ENCODE data around the gene GPS1. TPM values are rescaled to one million over a fixed set of nuclear protein-coding genes. Genes with fewer than 3 reads are reported as not detected.

Gene GPS1
- total RNA-seq, 2 experiments from 2014 or later: 82.7 to 88.6 TPM

DNA sequence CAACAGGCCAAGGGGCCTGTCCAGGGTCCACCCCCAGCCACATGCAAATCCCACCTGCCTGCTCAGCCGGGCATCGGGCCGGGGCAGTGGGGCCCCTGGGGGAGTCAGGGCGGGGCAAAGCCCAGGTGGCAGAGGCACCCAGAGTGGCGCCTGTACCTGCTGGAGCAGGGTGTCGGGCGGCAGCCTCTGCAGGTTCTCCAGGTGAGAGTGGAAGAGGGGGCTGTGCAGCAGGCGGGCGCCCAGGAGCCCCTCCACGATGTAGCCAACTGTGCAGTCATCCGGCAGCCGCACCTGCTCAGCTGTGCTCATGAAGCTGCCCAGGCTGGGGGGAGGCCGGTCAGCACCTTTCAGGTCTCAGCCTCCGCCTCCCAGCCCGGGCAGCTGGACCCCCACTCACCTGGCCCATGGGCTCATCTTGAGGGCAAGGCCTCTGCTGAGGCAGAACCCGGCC, 2.2 kb upstream of the GPS1 start:
- ChIA-PET CTCF (interaction anchor here (0.9 to 2.0 kb wide), 4 partner anchors 12 to 46 kb away, joined by 3 to 11 read pairs (median 4); partner anchors contain the start of gene DCXR), POLR2A (interaction anchor here (0.8 to 9.3 kb wide), 7 partner anchors 10 to 180 kb away, joined by 3 to 98 read pairs (median 5); partner anchors contain the start of genes DCXR, DUS1L and SLC16A3)
- Mint-ChIP-seq H3K27me3 (no peaks in the 10 kb centered on the region), H3K27ac (no peak overlapping the region), H3K36me3 (ENCODE audit: low read depth) (no peaks in the 10 kb centered on the region), H3K4me3 (no peak overlapping the region), H3K9me3 (no peaks in the 10 kb centered on the region), H3K4me1 (ENCODE audit: low read depth) (peaks cover 22% of the 10 kb centered on the region)
- DNase-seq: no peak
- TF ChIP-seq, protein P1, sequence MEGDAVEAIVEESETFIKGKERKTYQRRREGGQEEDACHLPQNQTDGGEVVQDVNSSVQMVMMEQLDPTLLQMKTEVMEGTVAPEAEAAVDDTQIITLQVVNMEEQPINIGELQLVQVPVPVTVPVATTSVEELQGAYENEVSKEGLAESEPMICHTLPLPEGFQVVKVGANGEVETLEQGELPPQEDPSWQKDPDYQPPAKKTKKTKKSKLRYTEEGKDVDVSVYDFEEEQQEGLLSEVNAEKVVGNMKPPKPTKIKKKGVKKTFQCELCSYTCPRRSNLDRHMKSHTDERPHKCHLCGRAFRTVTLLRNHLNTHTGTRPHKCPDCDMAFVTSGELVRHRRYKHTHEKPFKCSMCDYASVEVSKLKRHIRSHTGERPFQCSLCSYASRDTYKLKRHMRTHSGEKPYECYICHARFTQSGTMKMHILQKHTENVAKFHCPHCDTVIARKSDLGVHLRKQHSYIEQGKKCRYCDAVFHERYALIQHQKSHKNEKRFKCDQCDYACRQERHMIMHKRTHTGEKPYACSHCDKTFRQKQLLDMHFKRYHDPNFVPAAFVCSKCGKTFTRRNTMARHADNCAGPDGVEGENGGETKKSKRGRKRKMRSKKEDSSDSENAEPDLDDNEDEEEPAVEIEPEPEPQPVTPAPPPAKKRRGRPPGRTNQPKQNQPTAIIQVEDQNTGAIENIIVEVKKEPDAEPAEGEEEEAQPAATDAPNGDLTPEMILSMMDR (IDR thresholded peaks at IDR 0.05): no peak
- intact Hi-C loops (cut with micrococcal nuclease): no loop called here
- ATAC-seq: no peak

- intact Hi-C loops (cut with micrococcal nuclease): no loop called here
- ATAC-seq (no peak), DNase-seq (no peak)
- Mint-ChIP-seq H3K27me3 (no peaks in the 10 kb centered on the region), H3K4me3 (peak overlapping the region; percentile 81), H3K9me3 (no peaks in the 10 kb centered on the region), H3K36me3 (ENCODE audit: low read depth) (peaks cover 2% of the 10 kb centered on the region), H3K27ac (peak overlapping the region; percentile 75), H3K4me1 (ENCODE audit: low read depth) (peaks cover 22% of the 10 kb centered on the region)
- TF ChIP-seq, protein P1 (IDR thresholded peaks at IDR 0.05): no peak
- ChIA-PET CTCF (interaction anchor here (1.0 to 2.0 kb wide), 5 partner anchors 11 to 91 kb away, joined by 3 to 11 read pairs (median 6); partner anchors contain the start of gene DCXR), POLR2A (interaction anchor here (0.5 to 9.3 kb wide), 10 partner anchors 13 to 179 kb away, joined by 3 to 98 read pairs (median 4); partner anchors contain the start of genes DCXR, DUS1L and SLC16A3)
Measured at GRCh38 chr17:82050152-82050760, 1.4 kb upstream of the GPS1 start.

DNA sequence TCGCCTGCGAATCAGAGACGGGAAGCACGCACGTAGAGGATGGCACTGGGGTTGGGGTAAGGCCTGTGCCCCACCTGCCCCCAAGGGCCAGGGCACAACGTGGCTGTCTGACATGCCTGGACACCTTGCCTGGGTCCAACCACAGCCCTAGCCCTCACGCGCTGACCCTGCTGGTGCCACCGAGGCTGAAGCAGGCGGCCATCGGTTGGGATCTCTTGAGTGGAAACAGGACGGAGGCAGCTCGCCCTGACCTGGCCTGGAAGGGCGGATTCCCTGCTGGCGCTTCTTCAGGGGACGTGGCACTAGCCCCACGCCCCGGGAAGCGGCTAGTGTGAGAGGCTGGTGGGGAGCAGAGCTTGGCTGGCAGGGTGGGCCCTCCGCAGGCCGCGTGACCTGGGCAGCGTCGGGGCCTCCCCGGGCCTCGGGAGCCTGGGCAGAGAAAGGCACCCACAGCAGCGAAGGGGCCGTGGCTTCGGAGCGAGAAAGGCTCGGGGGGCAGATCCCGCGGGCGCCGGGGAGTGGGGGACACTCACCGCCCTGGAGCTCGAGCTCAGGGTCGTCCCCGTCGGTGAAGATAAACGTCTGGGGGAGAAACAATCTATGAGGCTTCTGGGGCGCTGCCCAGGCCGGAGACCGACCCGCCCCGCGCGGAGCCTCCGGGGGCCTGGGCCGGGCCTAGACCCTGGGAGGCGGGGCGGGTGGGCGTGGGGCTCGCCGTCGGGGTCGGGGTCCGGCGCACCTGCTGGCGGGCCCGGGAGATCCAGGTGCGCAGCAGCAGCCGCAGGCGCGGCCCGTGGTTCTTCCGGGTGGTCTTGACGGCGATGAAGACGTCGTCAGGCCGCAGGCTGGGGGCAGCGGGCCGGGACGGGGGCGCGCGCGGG, 697 bp upstream of the GPS1 start:
- CTCF ChIA-PET: interaction anchor here (1.0 to 2.0 kb wide), 4 partner anchors 12 to 91 kb away, joined by 3 to 11 read pairs (median 6); partner anchors contain the start of gene DCXR
- ATAC-seq (peak; percentile 17), DNase-seq (no peak)
- Mint-ChIP-seq H3K9me3 (no peaks in the 10 kb centered on the region), H3K36me3 (ENCODE audit: low read depth) (peaks cover 2% of the 10 kb centered on the region), H3K4me1 (ENCODE audit: low read depth) (peaks cover 22% of the 10 kb centered on the region), H3K27ac (peak overlapping the region; percentile 75), H3K27me3 (no peaks in the 10 kb centered on the region), H3K4me3 (peak overlapping the region; percentile 81)
- POLR2A ChIA-PET: interaction anchor here (1.0 to 9.3 kb wide), 6 partner anchors 13 to 104 kb away, joined by 3 to 98 read pairs (median 4); partner anchors contain the start of genes DCXR and DUS1L
- intact Hi-C loops (cut with micrococcal nuclease): no loop called here
- TF ChIP-seq, protein P1 (IDR thresholded peaks at IDR 0.05): no peak

- POLR2A ChIA-PET: interaction anchor here (1.3 to 9.3 kb wide), 4 partner anchors 11 to 39 kb away, joined by 4 to 98 read pairs (median 4); partner anchors contain the start of gene DUS1L
- Mint-ChIP-seq H3K36me3 (ENCODE audit: low read depth) (peaks cover 2% of the 10 kb centered on the region), H3K4me1 (ENCODE audit: low read depth) (peaks cover 19% of the 10 kb centered on the region), H3K27me3 (no peaks in the 10 kb centered on the region), H3K27ac (peak overlapping the region; percentile 15), H3K4me3 (peak overlapping the region; percentile 82), H3K9me3 (no peaks in the 10 kb centered on the region)
- intact Hi-C loops (cut with micrococcal nuclease): no loop called here
- CTCF ChIA-PET: interaction anchor here (1.0 to 1.2 kb wide), 3 partner anchors 22 to 102 kb away, joined by 3 read pairs; no protein-coding TSS in a partner anchor
- DNase-seq (no peak), ATAC-seq (no peak)
- TF ChIP-seq, protein P1 (IDR thresholded peaks at IDR 0.05): no peak
Measured at GRCh38 chr17:82052638-82053059, 951 bp downstream of the GPS1 start.
